IPS-18c (cell line): ENCODE measurements around the gene SBF1.

Source experiments
- H3K4me3 ChIP-seq: 2 replicates; pipeline ENCODE4 v1.7.0; 2013; ENCODE audit warnings: low read depth, mild to moderate bottlenecking, low read length, moderate library complexity; ENCODE audit not compliant: insufficient read depth
- H3K9me3 ChIP-seq: one replicate; pipeline ENCODE4 v1.6.1; 2013; ENCODE audit warnings: mild to moderate bottlenecking, low read length, moderate library complexity; ENCODE audit not compliant: control insufficient read depth, insufficient read depth

Gene SBF1

DNA sequence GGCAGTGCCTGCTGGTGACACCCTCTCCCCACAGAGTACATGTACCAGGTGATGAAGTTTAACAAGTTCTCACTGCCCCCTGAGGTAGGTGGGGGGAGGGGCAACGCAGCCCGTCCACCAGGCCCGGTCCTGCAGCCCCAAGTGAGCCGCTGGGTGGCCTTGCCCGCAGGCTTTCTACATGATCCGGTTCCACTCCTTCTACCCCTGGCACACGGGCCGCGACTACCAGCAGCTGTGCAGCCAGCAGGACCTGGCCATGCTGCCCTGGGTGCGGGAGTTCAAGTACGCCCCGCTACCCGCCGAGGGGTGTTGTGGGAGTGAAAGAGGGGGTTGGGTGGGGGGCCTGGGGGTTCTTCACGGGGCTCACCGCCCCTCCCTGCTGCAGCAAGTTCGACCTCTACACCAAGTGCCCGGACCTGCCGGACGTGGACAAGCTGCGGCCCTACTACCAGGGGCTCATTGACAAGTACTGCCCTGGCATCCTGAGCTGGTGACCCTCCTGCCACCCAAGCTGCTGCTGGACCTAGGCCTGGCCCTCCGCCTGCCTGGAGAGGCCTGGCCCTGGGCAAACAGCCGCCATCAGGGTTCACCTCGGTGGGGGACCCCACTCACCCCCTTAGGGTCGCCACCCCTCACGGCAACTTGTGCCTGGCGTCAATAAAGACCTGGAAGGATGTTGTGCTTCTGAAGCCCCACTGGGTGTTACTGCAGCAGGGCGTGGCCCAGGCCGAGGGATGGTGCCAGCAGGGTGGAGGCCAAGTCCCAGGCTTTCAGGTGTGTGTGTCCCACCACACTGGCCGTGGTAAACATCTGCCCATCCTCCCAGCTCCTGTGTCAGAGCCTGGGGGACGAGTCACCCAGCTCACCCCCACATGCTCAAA is 14.8 kb upstream of the SBF1 start:
- Histone ChIP-seq H3K9me3 (no peaks in the 10 kb centered on the region), H3K4me3 (no peak overlapping the region)

DNA sequence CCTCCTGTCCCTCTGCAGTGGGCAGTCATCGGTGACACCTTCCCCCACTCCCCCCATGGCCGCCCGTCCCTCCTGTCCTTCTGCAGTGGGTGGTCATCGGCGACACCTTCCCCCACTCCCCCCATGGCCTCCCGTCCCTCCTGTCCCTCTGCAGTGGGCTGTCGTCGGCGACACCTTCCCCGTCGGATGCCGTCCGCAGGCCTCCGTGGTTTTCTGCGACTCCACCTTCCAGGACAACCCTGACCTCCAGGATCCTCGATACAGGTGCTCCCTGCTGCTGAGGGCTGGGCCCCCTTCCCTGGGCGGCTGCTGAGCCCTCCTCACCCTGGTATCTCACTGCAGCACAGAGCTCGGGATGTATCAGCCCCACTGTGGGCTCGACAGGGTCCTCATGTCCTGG is 14.1 kb upstream of the SBF1 start:
- no peaks in the 10 kb centered on the region for H3K9me3 ChIP-seq
- no peak overlapping the region for H3K4me3 ChIP-seq

- Histone ChIP-seq H3K9me3 (no peaks in the 10 kb centered on the region), H3K4me3 (no peak overlapping the region)
Observed at GRCh38 chr22:50488006-50488677, 13.3 kb upstream of the SBF1 start.

DNA sequence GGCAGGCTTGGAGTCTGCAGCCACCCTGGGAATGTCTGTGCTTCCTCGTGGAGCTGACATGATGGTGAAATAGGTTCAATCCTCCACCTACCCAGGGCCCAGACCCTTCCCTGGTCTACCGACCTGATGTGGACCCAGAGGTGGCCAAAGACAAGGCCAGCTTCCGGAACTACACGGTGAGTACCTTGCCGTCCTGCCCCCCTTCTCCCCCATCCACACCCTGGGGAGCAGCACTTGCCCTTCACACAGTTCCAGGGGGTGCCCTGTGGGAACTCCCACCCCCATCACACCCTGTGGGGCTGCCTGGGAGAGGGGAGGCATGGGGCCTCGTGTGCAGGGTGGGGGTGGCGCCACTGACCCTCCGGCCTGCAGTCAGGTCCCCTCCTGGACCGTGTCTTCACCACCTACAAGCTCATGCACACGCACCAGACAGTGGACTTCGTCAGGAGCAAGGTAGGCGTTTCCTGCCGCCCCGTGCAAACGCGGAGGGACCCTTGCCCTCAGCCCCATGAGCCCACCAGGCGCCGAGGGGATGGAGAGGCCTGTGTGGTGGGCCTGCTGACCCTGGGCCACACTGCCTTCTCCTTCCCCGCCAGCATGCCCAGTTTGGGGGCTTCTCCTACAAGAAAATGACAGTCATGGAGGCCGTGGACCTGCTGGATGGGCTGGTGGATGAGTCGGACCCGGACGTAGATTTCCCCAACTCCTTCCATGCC is 12.6 kb upstream of the SBF1 start:
- H3K4me3 ChIP-seq = no peak overlapping the region
- no peaks in the 10 kb centered on the region for H3K9me3 ChIP-seq

DNA sequence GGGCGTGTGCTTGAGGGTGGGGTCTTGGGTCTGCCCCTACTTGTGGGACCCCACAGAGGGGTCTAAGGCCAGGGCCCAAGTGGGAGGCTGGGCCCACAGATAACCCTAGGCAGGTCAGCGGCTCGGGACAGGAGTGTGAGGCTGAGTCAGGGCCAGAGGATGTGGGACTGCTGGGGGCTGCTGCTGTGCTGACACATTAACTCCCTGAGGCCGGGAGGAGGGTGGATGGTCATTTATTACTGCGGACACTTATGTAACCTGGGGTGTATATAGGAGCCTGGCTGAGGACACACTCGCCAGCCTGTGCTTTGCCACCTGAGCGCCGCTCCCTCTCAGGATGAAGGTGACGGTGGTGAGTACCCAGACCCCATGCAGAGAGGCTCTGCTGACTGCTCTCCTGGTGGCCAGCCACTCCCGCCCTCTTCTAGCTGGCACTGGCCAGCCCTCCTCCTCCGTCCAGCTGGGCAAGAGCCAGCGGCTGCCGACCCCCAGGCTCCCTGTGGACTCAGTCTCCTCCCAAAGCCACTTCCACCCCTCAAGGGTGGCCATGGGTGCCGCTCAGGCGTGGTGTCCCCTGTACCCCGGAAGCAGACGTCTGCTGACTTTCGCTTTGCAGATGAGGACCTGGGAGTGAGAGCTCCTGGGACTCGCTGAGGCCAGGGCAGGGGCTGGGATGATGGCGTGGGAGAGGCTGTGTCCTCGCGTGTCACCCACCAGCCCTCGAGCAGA is 11.9 kb upstream of the SBF1 start, which contains the start of gene MIOX:
Gene MIOX, plus strand, starts transcription at position 299 of the 729 bp plus-strand sequence. Its CDS starts 39 bp downstream, at position 338.
- no peaks in the 10 kb centered on the region for H3K9me3 ChIP-seq
- no peak within 1 kb of the TSS for H3K4me3 ChIP-seq

DNA sequence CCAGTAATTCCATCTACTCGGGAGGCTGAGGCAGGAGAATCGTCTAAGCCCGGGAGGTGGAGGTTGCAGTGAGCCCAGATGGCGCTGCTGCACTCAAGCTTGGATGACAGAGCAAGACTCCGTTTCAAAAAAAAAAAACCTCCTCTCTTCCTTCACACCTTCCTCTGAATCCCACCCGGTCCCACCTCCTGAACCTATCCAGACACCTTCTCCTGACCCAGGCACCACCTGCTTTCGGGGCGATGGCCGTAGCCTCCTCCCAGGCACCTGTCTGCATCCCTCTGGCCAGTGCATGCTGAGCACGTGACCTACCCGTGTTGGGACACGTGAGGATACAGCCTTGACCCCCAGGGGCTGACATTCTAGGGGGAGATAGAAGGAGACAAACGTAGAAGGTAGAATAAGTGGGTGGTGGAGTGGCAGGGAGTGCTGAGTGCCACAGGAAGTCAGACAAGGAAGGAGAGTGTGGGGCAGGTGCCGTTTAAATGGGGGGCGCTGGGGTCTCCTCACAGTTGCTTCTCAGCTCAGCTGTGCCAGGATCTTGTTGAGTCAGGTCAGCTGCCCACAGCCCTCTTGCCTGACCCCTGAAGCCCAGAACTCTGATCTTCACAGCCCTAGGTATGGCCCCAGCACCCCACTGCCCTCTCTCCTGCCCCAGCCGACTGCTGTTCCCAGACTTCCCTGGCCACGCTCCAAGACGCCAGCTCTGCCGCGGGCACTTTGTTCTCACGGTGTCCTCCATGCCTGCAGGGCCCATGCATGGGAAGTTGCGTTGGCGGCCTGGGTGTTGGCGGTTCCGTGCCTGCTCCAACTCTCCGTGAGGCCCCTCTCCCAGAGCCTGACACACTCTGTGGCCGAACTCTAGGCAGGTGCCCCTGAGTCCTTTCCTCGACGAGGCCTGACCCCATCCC is 10.6 kb upstream of the SBF1 start:
- H3K4me3 ChIP-seq = no peak overlapping the region

GRCh38 chr22:50483977-50484853 is 9.4 kb upstream of the SBF1 start:
- no peaks in the 10 kb centered on the region for H3K9me3 ChIP-seq
- no peak overlapping the region for H3K4me3 ChIP-seq

More for the DNA sequence above, 10.6 kb upstream of the SBF1 start:
- H3K9me3 ChIP-seq = no peaks in the 10 kb centered on the region

- Histone ChIP-seq H3K9me3 (no peaks in the 10 kb centered on the region), H3K4me3 (no peak overlapping the region; the same call in 1 of the 2 replicates)
Observed at GRCh38 chr22:50483556-50483955, 8.7 kb upstream of the SBF1 start.

DNA sequence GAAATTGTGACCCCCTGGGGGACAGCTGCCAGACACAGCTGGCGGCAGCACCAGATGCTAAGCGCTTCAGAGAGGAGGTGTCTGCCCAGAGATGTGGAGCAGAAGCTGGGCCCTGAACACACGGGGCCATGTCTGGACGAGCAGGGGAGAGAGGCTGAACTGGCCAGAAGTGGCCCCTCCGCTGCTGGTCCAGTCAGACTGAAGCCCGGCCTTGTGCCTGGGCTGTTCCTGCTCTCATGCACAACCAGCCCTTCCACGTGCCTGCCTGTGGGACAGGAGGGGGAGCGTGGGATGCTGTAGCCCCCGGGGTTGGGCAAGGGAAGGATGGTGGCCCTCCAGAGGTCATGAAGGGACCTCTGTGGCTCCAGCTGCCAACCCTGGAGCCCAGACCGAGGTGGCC is 8.3 kb upstream of the SBF1 start:
- no peaks in the 10 kb centered on the region for H3K9me3 ChIP-seq
- H3K4me3 ChIP-seq = no peak overlapping the region; the same call in 1 of the 2 replicates

- H3K4me3 ChIP-seq = peak overlapping the region; percentile 71
- H3K9me3 ChIP-seq = no peaks in the 10 kb centered on the region
Observed at GRCh38 chr22:50482107-50483074, 7.6 kb upstream of the SBF1 start.

- H3K9me3 ChIP-seq = no peaks in the 10 kb centered on the region
- H3K4me3 ChIP-seq = peak within 1 kb of the TSS; percentile 71
Observed at GRCh38 chr22:50481440-50482106, 6.7 kb upstream of the SBF1 start, which contains the start of gene ADM2. ADM2 (plus strand) TSS chr22:50481543; CDS start chr22:50481848, 305 bp downstream.

DNA sequence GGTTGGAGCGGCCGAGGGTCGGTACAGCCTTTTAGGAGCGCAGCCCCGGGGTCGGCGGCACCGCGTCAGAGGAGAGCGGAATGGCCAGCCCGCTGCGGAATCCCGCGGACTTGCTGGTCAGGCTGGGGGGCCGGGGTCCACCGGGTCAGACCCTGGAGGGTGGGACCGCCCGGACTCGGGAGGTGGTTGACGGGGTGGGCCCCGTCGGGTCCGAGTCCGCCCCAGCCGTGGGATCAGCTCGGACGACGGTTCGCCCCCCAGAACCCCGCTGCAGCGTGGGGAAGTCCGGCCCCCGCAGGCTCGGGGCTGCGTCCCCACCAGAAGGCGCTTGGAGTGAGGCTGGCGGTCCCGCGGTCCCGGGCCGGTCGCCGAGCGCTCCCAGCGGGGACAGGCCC is 6.2 kb upstream of the SBF1 start:
- peak overlapping the region; percentile 71 for H3K4me3 ChIP-seq

GRCh38 chr22:50479721-50480120 is 4.9 kb upstream of the SBF1 start:
- H3K9me3 ChIP-seq = no peaks in the 10 kb centered on the region
- no peak overlapping the region for H3K4me3 ChIP-seq

More for the DNA sequence above, 6.2 kb upstream of the SBF1 start:
- H3K9me3 ChIP-seq = no peaks in the 10 kb centered on the region

GRCh38 chr22:50477923-50478322 is 3.1 kb upstream of the SBF1 start:
- Histone ChIP-seq H3K9me3 (no peaks in the 10 kb centered on the region), H3K4me3 (no peak overlapping the region)
